MM.1S (cell line): ENCODE measurements around the gene SLCO4A1.

Experiments used
- DNase-seq: peaks from one replicate; pipeline ENCODE4 v3.0.0-alpha.2; 2015
- H2AFZ ChIP-seq: fragments of 300-600 bp; sonication (generic); 2 replicates; pipeline ENCODE4 v1.6.0; 2016; ENCODE audit warnings: antibody characterized with exemption, low read length
- H3F3A ChIP-seq: fragments of 300-600 bp; sonication (generic); 2 replicates; pipeline ENCODE4 v1.6.1; 2016; ENCODE audit warnings: mild to moderate bottlenecking, antibody characterized with exemption, low read length, moderate library complexity, mixed read lengths; ENCODE audit not compliant: insufficient read depth
- H3K27ac ChIP-seq: fragments of 300-600 bp; sonication (generic); 2 replicates; pipeline ENCODE4 v1.5.1; 2016; ENCODE audit warnings: mild to moderate bottlenecking, low read length
- H3K27me3 ChIP-seq: fragments of 300-600 bp; sonication (generic); replicated peaks from 2 replicates; pipeline ENCODE4 v1.6.0; 2016; ENCODE audit warnings: low read length; ENCODE audit not compliant: insufficient read depth
- H3K36me3 ChIP-seq: fragments of 300-600 bp; sonication (generic); replicated peaks from 2 replicates; pipeline ENCODE4 v1.6.1; 2016; ENCODE audit warnings: mild to moderate bottlenecking, low read length, mixed read lengths; ENCODE audit not compliant: insufficient read depth
- H3K4me1 ChIP-seq: fragments of 300-600 bp; sonication (generic); 2 replicates; pipeline ENCODE4 v1.6.1; 2016; ENCODE audit warnings: low read length, mixed read lengths
- H3K4me2 ChIP-seq: fragments of 300-600 bp; sonication (generic); 2 replicates; pipeline ENCODE4 v1.6.0; 2016; ENCODE audit warnings: low read depth, low read length
- H3K4me3 ChIP-seq: fragments of 300-600 bp; sonication (generic); 2 replicates; pipeline ENCODE4 v1.5.1; 2016; ENCODE audit warnings: low read length, mixed read lengths
- H3K79me2 ChIP-seq: fragments of 300-600 bp; sonication (generic); 2 replicates; pipeline ENCODE4 v1.6.1; 2016; ENCODE audit warnings: mixed run types, low read length, mixed read lengths
- H3K9ac ChIP-seq: fragments of 300-600 bp; sonication (generic); 2 replicates; pipeline ENCODE4 v1.6.1; 2016; ENCODE audit warnings: low read length, mixed read lengths
- H3K9me2 ChIP-seq: fragments of 300-600 bp; sonication (generic); replicated peaks from 2 replicates; pipeline ENCODE4 v1.6.1; 2016; ENCODE audit warnings: mild to moderate bottlenecking, low read length, mixed read lengths; ENCODE audit not compliant: insufficient read depth
- H3K9me3 ChIP-seq: fragments of 300-600 bp; sonication (generic); replicated peaks from 2 replicates; pipeline ENCODE4 v1.6.1; 2016; ENCODE audit warnings: mild to moderate bottlenecking, low read length, mixed read lengths; ENCODE audit not compliant: insufficient read depth
- H4K20me1 ChIP-seq: fragments of 300-600 bp; sonication (generic); 2 replicates; pipeline ENCODE4 v1.6.1; 2016; ENCODE audit warnings: mild to moderate bottlenecking, low read length, moderate library complexity, mixed read lengths; ENCODE audit not compliant: insufficient read depth
- EZH2 ChIP-seq: fragments of 300-600 bp; sonication (generic); optimal IDR thresholded peaks from 2 replicates; pipeline ENCODE3; 2017; ENCODE audit warnings: low read depth, mild to moderate bottlenecking, antibody characterized with exemption, low read length, mixed read lengths
- EZH2phosphoT487 ChIP-seq: fragments of 300-600 bp; sonication (generic); IDR thresholded peaks from 2 replicates; pipeline ENCODE4 v1.6.1; 2018; ENCODE audit warnings: antibody characterized with exemption, low read length
- TF ChIP-seq, protein P1 (sequence below): fragments of 300-600 bp; sonication (generic); IDR thresholded peaks from 2 replicates; pipeline ENCODE4 v1.5.1; 2016; ENCODE audit warnings: antibody characterized with exemption, low read length, mixed read lengths

The SLCO4A1 gene

DNA sequence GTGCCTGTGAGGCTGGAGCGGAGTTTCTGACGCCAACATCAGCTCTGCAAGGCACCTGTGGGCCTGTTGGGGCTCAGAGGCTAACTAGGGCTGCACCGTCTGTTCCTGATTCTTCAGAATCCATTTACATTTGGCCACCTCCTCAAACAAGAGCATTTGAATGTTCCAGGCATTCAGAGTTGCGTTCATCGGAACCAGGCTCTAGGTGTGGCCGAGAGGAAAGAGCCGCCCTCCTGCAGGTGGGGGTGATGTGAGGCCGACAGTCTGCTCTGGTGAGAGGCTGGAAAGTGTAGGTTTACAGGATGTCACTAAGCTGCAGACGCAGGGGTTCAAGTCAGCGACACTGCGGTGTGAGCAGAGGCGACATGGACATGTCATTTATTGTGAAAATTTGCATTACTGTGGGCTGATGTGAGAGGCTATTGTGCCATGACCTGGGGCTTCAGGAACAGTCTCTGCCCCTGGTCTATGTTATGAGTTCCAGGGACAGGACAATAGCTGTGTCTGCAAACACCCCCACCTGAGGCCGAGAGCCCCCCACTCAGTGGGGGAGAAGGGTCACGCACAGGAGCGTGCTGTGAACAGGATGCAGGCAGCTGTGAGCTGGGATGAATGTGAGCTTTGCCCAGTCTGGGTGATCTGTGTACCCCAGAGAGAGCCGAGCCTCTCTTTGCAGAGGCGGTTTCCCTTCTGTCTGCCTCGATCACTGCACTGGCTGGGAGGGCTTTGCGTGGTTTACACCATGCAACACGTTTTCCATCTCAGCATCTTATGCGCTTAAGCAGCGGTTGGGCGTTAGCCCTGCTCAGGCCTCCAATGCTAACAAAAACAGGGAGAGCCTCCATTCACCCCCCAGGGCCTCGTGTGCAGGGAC is 21.1 kb downstream of the SLCO4A1 start:
- Histone ChIP-seq H3K79me2 (peaks cover 26% of the 10 kb centered on the region), H3K4me3 (no peak overlapping the region), H3K4me1 (peaks cover 10% of the 10 kb centered on the region), H2AFZ (no peak overlapping the region), H3K9me2 (no peaks in the 10 kb centered on the region), H4K20me1 (no peaks in the 10 kb centered on the region), H3K27me3 (no peaks in the 10 kb centered on the region), H3K27ac (no peak overlapping the region), H3K36me3 (no peaks in the 10 kb centered on the region), H3K9me3 (no peaks in the 10 kb centered on the region), H3K9ac (no peak overlapping the region), H3F3A (no peaks in the 10 kb centered on the region), H3K4me2 (no peak overlapping the region)
- DNase-seq = no peak
- TF ChIP-seq, protein P1, sequence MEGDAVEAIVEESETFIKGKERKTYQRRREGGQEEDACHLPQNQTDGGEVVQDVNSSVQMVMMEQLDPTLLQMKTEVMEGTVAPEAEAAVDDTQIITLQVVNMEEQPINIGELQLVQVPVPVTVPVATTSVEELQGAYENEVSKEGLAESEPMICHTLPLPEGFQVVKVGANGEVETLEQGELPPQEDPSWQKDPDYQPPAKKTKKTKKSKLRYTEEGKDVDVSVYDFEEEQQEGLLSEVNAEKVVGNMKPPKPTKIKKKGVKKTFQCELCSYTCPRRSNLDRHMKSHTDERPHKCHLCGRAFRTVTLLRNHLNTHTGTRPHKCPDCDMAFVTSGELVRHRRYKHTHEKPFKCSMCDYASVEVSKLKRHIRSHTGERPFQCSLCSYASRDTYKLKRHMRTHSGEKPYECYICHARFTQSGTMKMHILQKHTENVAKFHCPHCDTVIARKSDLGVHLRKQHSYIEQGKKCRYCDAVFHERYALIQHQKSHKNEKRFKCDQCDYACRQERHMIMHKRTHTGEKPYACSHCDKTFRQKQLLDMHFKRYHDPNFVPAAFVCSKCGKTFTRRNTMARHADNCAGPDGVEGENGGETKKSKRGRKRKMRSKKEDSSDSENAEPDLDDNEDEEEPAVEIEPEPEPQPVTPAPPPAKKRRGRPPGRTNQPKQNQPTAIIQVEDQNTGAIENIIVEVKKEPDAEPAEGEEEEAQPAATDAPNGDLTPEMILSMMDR = no peak
- TF ChIP-seq EZH2 = no peak
- no peak for TF ChIP-seq EZH2phosphoT487

DNA sequence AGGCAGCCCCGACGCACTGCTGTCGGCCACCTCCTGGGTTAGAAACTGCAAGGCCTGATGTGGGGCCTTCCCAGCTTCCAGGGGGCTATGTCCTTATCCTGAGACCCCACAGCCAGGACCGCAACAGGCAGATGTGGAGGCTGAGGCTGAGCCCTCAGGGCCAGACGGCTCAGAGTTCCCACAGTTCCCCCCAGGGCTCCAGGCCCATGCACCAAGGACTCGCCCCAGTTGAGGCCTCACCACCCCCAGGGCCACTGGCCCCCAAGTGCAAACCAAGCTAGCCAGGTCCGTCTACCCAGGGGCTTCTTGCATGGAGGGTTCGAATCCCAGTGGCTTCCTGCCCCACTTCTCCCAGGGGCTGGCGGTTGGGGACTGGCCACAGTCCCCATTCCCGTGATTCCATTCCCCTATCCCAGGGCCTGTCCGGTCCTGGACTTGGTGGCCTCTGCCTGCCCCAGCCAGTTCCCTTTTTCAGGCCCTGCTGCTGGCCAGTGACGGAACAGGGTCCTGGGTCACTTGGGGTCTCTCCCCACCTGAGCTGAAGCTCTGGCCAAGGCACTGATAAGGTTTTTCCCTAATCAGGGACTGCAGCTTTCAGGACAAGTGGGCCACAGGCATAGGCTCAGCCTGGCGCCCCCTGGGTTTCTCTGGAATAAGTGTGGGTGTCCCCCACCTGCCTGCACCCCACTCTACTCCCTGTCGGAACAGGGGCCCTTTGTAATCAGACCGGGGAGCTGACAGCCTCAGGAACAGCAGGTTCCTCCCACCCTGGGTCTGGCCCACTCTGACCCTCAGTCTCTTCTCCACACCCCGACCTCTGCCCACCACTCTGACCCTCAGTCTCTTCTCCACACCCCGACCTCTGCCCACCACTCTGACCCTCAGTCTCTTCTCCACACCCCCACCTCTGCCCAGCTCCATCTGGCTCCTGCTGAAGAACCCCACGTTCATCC is 22.0 kb downstream of the SLCO4A1 start:
- H3K9me2 ChIP-seq = no peaks in the 10 kb centered on the region
- H3K4me1 ChIP-seq = peaks cover under 1% of the 10 kb centered on the region
- H3K9me3 ChIP-seq = no peaks in the 10 kb centered on the region
- no peaks in the 10 kb centered on the region for H4K20me1 ChIP-seq
- H3K9ac ChIP-seq = no peak overlapping the region
- TF ChIP-seq EZH2 (no peak), EZH2phosphoT487 (no peak)
- TF ChIP-seq, protein P1 = no peak
- H3K36me3 ChIP-seq = no peaks in the 10 kb centered on the region
- no peaks in the 10 kb centered on the region for H3F3A ChIP-seq
- H3K27me3 ChIP-seq = no peaks in the 10 kb centered on the region
- peaks cover 17% of the 10 kb centered on the region for H3K79me2 ChIP-seq
- H3K4me2 ChIP-seq = no peak overlapping the region
- no peak overlapping the region for H3K4me3 ChIP-seq
- H2AFZ ChIP-seq = no peak overlapping the region
- DNase-seq = no peak
- no peak overlapping the region for H3K27ac ChIP-seq

DNA sequence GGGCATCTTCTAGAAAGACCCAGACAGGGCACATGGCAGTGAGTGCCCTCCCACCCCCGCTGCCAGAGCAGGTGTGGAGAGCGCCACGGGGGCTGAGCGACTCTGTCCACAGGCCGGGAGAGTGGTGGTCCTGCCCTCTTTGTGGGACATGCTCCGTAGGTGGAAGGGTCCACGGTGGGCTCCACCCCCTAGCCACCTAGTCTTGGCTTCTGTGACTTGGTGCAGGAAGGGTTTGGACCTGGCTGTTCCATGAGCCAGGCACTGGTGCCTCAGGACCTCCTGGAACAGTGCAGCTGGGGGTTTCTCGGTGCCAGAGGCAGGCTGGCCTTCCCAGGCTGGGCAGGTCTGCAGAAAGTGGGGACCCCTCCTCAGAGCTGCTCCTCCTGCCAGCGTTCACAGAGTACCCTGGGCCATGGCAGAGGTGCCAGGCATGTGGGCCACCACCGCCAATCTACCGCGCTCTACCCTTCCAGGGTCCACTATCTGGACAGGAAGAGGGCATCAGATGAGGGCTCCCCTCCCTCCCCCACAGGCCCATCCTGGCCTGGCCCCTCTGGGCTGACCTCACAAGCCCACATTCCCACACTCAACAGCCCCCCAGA is 23.0 kb downstream of the SLCO4A1 start:
- Histone ChIP-seq H3K27ac (no peak overlapping the region), H3F3A (no peaks in the 10 kb centered on the region)
- no peak for DNase-seq

More for the DNA sequence above, 23.0 kb downstream of the SLCO4A1 start:
- Histone ChIP-seq H3K4me3 (no peak overlapping the region), H3K9ac (no peak overlapping the region), H3K4me1 (no peaks in the 10 kb centered on the region), H3K9me2 (no peaks in the 10 kb centered on the region), H3K9me3 (no peaks in the 10 kb centered on the region), H2AFZ (no peak overlapping the region), H3K27me3 (no peaks in the 10 kb centered on the region), H3K4me2 (no peak overlapping the region), H3K36me3 (no peaks in the 10 kb centered on the region), H3K79me2 (peaks cover 7% of the 10 kb centered on the region; the same call in 1 of the 2 replicates), H4K20me1 (no peaks in the 10 kb centered on the region)
- TF ChIP-seq EZH2 = no peak
- TF ChIP-seq, protein P1 = no peak
- TF ChIP-seq EZH2phosphoT487 = no peak
